Measurements from ENCODE around the gene RAMACL.

- TF ChIP-seq, protein P1, sequence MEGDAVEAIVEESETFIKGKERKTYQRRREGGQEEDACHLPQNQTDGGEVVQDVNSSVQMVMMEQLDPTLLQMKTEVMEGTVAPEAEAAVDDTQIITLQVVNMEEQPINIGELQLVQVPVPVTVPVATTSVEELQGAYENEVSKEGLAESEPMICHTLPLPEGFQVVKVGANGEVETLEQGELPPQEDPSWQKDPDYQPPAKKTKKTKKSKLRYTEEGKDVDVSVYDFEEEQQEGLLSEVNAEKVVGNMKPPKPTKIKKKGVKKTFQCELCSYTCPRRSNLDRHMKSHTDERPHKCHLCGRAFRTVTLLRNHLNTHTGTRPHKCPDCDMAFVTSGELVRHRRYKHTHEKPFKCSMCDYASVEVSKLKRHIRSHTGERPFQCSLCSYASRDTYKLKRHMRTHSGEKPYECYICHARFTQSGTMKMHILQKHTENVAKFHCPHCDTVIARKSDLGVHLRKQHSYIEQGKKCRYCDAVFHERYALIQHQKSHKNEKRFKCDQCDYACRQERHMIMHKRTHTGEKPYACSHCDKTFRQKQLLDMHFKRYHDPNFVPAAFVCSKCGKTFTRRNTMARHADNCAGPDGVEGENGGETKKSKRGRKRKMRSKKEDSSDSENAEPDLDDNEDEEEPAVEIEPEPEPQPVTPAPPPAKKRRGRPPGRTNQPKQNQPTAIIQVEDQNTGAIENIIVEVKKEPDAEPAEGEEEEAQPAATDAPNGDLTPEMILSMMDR (IDR thresholded peaks at IDR 0.05), result no peak
- no peak for TF ChIP-seq POLR2AphosphoS5 (IDR thresholded peaks at IDR 0.05)
Observed at GRCh38 chr6:166538297-166539010, 48.0 kb downstream of the RAMACL start.

Data from upper lobe of left lung (tissue), 4 donors.